Astrocyte of the cerebellum (primary cell): ENCODE measurements around the gene ARID1B.

ENCODE experiments used
- DNase-seq: peaks from one replicate; pipeline ENCODE4 v3.0.0-alpha.2; 2011; ENCODE audit warnings: low read depth
- H3K4me3 ChIP-seq: 2 replicates; pipeline ENCODE4 v1.5.1; 2011; ENCODE audit warnings: mild to moderate bottlenecking, low read depth, low read length, moderate library complexity
- in situ Hi-C: cut with HindIII; loops from 2 replicates; pipeline ENCODE4 v1.10.0; 2017; ENCODE audit warnings: low sequenced_read_pairs
- TF ChIP-seq, protein P1 (sequence below): IDR thresholded peaks from 2 replicates; pipeline ENCODE4 v1.5.1; 2012; ENCODE audit warnings: low read length, low read depth, moderate library complexity, mild to moderate bottlenecking; ENCODE audit errors: missing control alignments

Gene ARID1B

DNA sequence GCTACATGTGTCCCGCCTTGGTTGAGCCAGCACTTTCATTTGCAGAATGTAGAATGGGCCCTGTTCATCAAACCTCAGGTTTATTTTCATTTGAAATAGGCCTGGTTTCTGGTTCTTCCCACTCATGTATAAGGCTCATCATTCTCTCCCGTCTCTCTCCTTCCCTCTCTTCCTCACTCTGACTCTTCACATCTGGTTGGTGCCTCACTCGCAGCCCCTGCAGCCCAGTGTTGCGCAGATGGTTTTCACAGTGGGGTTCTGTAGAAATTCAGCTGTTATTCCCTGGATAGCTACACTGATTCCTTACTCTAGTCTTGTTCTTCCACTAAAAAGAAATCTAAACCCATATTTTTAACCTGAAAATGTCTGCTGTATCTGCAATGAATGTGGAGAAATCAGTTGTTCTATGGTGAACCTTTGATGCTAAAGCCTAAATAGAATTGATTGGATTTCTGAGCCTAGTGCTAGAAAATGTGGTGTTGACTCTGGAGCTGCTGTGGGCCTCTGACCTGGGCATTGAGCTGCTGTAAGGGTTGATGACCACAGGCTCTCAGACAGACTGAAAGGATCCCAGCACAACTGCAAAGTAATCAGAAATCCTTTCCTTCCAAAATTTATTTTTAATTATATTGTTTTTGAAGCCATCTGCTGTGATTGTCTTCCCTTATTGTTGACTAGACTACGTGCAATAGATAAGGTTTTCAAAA, 395.8 kb downstream of the ARID1B start:
- in situ Hi-C loops = no loop called here
- TF ChIP-seq, protein P1, sequence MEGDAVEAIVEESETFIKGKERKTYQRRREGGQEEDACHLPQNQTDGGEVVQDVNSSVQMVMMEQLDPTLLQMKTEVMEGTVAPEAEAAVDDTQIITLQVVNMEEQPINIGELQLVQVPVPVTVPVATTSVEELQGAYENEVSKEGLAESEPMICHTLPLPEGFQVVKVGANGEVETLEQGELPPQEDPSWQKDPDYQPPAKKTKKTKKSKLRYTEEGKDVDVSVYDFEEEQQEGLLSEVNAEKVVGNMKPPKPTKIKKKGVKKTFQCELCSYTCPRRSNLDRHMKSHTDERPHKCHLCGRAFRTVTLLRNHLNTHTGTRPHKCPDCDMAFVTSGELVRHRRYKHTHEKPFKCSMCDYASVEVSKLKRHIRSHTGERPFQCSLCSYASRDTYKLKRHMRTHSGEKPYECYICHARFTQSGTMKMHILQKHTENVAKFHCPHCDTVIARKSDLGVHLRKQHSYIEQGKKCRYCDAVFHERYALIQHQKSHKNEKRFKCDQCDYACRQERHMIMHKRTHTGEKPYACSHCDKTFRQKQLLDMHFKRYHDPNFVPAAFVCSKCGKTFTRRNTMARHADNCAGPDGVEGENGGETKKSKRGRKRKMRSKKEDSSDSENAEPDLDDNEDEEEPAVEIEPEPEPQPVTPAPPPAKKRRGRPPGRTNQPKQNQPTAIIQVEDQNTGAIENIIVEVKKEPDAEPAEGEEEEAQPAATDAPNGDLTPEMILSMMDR = no peak
- no peak overlapping the region for H3K4me3 ChIP-seq
- no peak for DNase-seq

DNA sequence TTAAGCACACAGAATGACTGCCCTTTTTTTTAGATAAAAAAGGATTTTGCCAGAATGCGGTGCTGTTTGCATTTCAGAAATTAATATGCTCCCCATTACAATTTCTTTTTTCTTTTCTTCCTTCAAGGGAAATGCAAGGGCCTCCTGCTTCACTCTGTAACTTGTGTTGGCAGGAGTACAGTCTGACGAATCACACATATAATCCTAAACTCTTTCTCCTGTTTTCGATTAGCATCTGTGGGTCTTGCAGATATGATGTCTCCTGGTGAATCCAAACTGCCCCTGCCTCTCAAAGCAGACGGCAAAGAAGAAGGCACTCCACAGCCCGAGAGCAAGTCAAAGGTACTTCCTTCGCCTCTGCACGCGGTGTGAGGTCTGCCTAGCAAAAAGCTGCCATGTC, 396.6 kb downstream of the ARID1B start:
- H3K4me3 ChIP-seq = no peak overlapping the region
- DNase-seq = no peak
- TF ChIP-seq, protein P1 = no peak
- in situ Hi-C loops = no loop called here

DNA sequence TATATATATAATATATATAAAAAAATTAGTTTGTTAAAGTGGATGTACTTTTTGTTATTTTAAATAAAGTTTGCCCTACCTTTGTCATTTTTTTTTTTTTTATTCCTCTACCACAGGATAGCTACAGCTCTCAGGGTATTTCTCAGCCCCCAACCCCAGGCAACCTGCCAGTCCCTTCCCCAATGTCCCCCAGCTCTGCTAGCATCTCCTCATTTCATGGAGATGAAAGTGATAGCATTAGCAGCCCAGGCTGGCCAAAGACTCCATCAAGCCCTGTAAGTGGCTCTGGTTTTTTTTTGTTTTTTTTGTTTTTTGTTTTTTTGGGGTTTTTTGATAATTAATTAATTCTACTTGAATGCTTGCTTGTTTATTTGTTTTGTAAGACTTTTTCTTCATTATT, 397.6 kb downstream of the ARID1B start:
- no peak overlapping the region for H3K4me3 ChIP-seq
- TF ChIP-seq, protein P1 = no peak
- no peak for DNase-seq
- in situ Hi-C loops = loop anchor here (5.0 kb wide), 1 partner anchor 38 kb away; no protein-coding TSS in a partner anchor

DNA sequence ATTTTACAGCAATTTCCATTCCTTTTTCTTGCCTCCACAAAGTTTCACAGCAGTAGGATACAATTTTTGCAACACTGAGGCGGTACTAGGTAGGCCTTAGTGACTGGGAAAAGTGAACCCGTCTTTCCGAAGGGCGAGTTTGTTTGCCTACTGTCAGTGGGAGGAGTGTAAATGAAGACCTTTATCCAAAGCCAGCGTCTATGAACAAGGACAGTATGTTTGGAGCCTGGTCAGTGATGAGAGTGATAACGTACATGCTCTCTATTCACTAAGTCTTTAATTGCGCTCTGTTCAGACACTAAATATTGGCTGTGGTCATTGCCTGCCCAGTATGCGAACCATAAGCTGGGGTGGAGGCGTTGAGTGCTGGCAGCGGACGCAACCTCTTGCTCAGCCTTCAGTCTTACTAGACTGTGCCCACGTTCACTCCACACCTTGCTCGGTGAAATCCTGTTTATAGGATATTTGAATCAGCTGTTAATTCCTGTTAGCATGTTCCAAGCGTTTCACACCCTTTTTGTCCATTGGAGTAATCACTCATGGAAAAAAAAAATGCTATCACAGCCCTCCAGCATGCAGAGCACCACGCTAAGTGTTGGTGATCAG, 400.7 kb downstream of the ARID1B start:
- no peak overlapping the region for H3K4me3 ChIP-seq
- TF ChIP-seq, protein P1 = no peak
- DNase-seq = no peak
- in situ Hi-C loops = loop anchor here (5.0 kb wide), 1 partner anchor 34 kb away; no protein-coding TSS in a partner anchor

DNA sequence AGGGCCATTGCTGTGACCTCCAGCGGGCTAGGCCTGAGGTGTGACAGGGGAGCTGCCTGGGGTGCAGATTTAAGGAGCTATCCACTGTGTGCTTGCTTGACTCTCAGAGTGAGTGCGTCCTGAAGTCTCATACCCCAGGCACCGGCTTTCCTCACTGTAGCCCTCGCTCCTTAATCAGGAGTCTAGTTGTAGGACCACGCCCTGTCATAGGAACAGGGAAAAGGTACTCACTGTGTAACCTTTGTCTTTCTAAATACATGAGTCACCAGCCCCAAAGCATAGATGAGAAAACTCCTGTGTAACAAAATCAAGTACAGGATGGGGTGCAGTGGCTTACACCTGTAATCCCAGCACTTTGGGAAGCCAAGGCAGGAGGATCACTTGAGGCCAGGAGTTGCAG, 404.5 kb downstream of the ARID1B start:
- TF ChIP-seq, protein P1 = no peak
- in situ Hi-C loops = no loop called here
- no peak overlapping the region for H3K4me3 ChIP-seq
- no peak for DNase-seq

DNA sequence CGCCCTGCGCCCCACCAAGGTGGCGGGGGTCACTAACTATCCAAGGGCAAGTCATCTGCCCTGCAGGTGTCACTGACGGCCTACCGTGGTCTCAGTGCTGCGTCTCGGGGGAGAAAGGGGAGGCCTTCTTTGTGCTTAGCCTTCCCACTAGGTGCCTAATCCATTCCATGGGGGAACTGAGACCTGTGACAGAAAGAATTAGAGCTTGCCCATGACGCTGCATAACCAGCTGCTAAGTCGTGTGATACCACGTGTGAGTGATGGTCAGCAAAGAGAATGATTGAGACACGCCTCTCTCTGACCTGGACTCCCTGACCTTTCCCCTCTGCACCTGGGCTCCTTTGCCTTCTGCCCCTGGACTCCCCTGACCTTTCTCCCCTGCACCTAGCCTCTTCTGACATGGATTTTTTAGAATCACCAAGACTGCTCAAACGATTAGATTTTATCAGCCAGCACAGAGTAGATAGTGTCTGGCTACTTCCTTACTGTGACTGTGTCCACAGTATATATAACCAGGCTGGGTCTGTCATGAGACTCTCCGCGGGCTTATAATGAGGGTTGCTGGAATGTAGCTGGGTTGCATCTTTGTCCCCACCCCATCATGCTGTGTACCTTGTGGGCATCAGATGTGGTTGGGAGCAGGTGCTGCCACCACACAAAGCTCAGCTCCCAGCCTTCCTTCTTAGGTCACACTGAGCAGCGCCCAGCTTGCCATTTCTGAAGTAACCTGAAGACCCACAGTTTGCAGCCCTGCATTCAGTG, 405.5 kb downstream of the ARID1B start:
- TF ChIP-seq, protein P1 = no peak
- H3K4me3 ChIP-seq = no peak overlapping the region
- in situ Hi-C loops = no loop called here
- no peak for DNase-seq
